Measurements from ENCODE around the gene SLC34A3. TPM values are rescaled to one million over a fixed set of nuclear protein-coding genes. Genes with fewer than 3 reads are reported as not detected.

The SLC34A3 gene
- polyA plus RNA-seq, 2 donors = 1.3 to 1.6 TPM

DNA sequence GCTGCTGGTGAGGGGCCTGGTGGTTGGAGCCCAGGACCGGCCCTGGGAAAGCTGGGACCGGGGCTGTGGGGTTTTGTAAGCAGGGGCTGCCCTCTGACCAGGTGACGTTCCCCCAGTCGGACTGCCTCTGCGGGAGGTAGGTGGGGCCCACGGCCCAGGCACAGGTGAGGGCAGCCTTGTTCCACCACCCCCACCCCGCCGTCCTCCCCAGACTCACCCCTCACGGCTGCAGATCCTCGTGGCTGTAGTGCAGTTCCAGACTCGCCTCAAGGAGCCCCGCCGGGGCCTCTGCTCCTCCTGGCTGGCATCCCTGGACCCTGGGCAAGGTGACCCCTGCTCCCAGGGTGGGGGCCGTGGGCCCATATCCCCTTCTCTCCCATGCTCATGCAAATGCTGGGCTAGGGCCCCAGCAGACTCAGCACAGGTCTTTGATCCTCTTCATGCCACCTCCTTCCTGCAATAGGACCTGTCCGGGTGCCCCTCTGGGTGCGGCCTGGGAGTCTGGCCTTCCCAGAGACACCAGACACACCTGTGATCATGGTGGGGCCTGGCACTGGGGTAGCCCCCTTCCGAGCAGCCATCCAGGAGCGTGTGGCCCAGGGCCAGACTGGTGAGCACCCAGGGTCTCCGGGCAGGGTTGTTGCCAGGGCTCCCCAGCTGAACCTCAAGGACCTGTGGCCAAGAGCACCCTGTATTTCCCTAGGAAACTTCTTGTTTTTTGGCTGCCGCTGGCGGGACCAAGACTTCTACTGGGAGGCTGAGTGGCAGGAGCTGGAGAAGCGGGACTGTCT lies 15.3 kb upstream of the SLC34A3 start:
- H3K27ac ChIP-seq (ENCODE audit: low read depth in 2 of 2, low read length in 1 of 2) = no peak overlapping the region
- no peaks in the 10 kb centered on the region for H3K9me3 ChIP-seq (ENCODE audit: control insufficient read depth in 2 of 2, insufficient read depth in 1 of 2, low read depth in 1 of 2, low read length in 1 of 2)
- 89 to 90% methylated on average over 19 to 22 of the region's 22 CpGs for WGBS, 2 donors
- H3K36me3 ChIP-seq (ENCODE audit: control insufficient read depth in 2 of 2, insufficient read depth in 2 of 2, low read length in 1 of 2) = peaks cover 0 to 25% of the 10 kb centered on the region in 2 donors
- no peak overlapping the region for H3K4me3 ChIP-seq (ENCODE audit: low read depth in 1 of 2, low read length in 2 of 2)
- no peaks in the 10 kb centered on the region for H3K27me3 ChIP-seq (ENCODE audit: control insufficient read depth in 1 of 2, insufficient read depth in 2 of 2, low read length in 2 of 2)
- H3K4me1 ChIP-seq (ENCODE audit: control insufficient read depth in 2 of 2, insufficient read depth in 2 of 2, low read length in 1 of 2) = peaks cover 0 to 21% of the 10 kb centered on the region in 2 donors

DNA sequence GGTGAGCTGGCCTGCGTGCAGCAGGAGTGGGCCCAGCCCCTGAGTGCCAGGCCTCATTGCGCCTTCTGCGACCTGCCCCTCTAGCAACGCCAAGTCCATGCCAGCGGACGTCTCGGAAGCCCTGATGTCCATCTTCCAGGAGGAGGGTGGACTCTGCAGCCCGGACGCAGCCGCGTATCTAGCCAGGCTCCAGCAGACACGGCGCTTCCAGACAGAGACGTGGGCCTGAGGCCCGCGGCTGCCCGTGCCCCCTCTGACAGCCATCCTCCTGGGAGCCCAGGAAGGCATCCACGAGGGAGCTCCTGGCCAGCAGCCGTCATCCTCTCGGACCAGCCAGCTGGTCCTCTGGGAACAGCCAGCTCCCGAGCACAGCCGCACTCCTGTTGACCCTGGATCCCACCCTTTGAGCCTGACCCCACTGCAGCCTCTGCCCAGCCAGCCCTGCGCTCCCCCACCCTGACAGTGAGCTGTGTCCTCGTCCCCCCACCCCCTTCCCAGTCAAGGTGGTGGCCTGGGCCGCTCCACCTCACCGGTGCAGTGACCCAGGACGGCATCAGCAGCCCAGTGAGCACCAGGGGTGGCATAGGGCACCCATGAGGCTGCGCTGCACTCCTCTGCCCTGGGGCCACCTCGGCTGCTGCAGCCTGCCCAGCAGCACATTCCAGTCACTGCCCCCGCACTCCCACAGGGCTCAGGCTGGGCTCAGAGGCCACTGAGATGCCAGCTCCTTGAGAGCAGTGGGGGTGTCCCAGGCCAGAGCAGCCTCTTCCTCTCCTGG lies 14.3 kb upstream of the SLC34A3 start:
- H3K27me3 ChIP-seq (ENCODE audit: control insufficient read depth in 1 of 2, insufficient read depth in 2 of 2, low read length in 2 of 2) = no peaks in the 10 kb centered on the region
- 88 to 92% methylated on average over 30 of the region's 30 CpGs for WGBS, 2 donors
- peak overlapping the region in 1 of 2 donors; percentile 61 for H3K4me3 ChIP-seq (ENCODE audit: low read depth in 1 of 2, low read length in 2 of 2)
- H3K9me3 ChIP-seq (ENCODE audit: control insufficient read depth in 2 of 2, insufficient read depth in 1 of 2, low read depth in 1 of 2, low read length in 1 of 2) = no peaks in the 10 kb centered on the region
- peaks cover 0 to 21% of the 10 kb centered on the region in 2 donors for H3K4me1 ChIP-seq (ENCODE audit: control insufficient read depth in 2 of 2, insufficient read depth in 2 of 2, low read length in 1 of 2)
- H3K36me3 ChIP-seq (ENCODE audit: control insufficient read depth in 2 of 2, insufficient read depth in 2 of 2, low read length in 1 of 2) = peaks cover 0 to 25% of the 10 kb centered on the region in 2 donors
- H3K27ac ChIP-seq (ENCODE audit: low read depth in 2 of 2, low read length in 1 of 2) = peak overlapping the region in 1 of 2 donors; percentile 91

DNA sequence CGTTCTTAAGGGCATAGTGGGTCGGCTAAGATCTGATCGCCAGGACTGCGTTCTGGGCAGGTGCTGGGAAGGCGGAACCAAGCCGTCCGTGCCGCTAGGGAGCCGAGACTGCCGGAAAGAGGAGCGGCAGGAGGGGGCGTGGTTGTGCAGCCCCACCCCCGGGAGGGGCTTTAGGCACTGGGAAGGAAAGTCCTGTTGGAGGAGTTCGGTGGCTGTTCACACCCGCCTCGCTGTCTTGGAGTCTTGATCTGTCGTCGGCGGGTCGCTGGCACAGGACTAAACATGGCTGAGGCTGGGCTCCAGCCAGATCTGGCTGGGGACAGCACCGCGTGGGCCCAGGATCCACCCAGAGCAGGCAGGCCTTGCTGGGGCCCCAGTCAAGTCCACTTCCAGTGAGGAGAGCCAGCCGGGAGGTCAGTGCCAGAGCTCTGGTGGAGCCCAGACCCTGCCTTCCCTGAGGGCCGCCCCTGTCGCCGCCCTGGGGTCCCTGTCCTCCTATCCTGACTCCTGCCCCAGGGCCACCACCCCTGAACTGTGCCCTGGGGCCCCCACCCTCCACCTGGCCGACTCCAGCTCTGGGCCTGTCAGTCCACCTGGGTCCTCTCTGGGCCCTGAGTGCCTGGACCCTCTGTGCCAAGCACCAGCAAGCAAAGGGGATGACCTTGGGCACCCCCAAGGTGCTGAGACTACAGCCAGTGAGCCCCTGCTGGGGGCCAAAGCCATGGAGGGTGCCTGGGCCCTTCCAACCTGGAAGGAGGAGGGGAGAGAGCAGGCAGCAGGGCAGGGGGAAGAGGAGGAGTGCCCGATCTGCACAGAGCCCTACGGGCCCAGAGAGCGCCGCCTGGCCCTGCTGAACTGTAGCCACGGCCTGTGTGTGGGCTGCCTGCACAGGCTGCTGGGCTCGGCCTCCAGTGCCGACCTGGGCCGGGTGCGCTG lies 13.2 kb upstream of the SLC34A3 start:
- peaks cover 0 to 25% of the 10 kb centered on the region in 2 donors for H3K36me3 ChIP-seq (ENCODE audit: control insufficient read depth in 2 of 2, insufficient read depth in 2 of 2, low read length in 1 of 2)
- 43 to 44% methylated on average over 36 of the region's 36 CpGs for WGBS, 2 donors
- peaks cover 0 to 21% of the 10 kb centered on the region in 2 donors for H3K4me1 ChIP-seq (ENCODE audit: control insufficient read depth in 2 of 2, insufficient read depth in 2 of 2, low read length in 1 of 2)

DNA sequence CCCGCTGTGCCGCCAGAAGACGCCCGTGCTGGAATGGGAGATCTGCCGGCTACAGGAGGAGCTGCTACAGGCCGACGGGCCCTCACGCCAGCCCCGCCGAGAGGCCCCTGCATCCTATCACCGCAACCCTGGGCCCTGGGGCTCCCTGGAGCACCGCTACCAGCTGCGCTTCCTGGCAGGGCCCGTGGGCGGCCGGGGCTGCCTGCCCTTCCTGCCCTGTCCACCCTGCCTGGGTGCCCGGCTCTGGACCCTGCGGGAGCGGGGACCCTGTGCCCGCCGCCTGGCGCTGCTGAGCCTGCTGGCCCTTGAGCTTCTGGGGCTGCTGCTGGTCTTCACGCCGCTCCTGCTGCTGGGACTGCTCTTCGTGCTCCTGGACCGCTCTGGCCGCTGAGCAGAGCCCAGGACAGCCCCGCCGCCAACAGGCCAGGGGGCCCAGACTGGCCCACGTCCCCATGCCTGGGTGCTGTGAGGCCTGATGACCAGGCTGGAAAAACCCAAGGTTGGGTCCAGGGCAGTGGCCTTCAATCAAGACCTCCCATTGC lies 12.4 kb upstream of the SLC34A3 start:
- peaks cover 0 to 26% of the 10 kb centered on the region in 2 donors for H3K4me1 ChIP-seq (ENCODE audit: control insufficient read depth in 2 of 2, insufficient read depth in 2 of 2, low read length in 1 of 2)
- H3K27ac ChIP-seq (ENCODE audit: low read depth in 2 of 2, low read length in 1 of 2) = peak overlapping the region; percentile 86 to 91
- H3K36me3 ChIP-seq (ENCODE audit: control insufficient read depth in 2 of 2, insufficient read depth in 2 of 2, low read length in 1 of 2) = peaks cover 0 to 25% of the 10 kb centered on the region in 2 donors
- H3K4me3 ChIP-seq (ENCODE audit: low read depth in 1 of 2, low read length in 2 of 2) = peak overlapping the region; percentile 61 to 63
- WGBS, 2 donors = 68 to 75% methylated on average over 28 to 30 of the region's 30 CpGs
- no peaks in the 10 kb centered on the region for H3K27me3 ChIP-seq (ENCODE audit: control insufficient read depth in 1 of 2, insufficient read depth in 2 of 2, low read length in 2 of 2)
- no peaks in the 10 kb centered on the region for H3K9me3 ChIP-seq (ENCODE audit: control insufficient read depth in 2 of 2, insufficient read depth in 1 of 2, low read depth in 1 of 2, low read length in 1 of 2)

More for the DNA sequence above, 13.2 kb upstream of the SLC34A3 start:
- Histone ChIP-seq H3K27me3 (ENCODE audit: control insufficient read depth in 1 of 2, insufficient read depth in 2 of 2, low read length in 2 of 2) (no peaks in the 10 kb centered on the region), H3K4me3 (ENCODE audit: low read depth in 1 of 2, low read length in 2 of 2) (peak overlapping the region; percentile 61 to 63), H3K9me3 (ENCODE audit: control insufficient read depth in 2 of 2, insufficient read depth in 1 of 2, low read depth in 1 of 2, low read length in 1 of 2) (no peaks in the 10 kb centered on the region), H3K27ac (ENCODE audit: low read depth in 2 of 2, low read length in 1 of 2) (peak overlapping the region; percentile 86 to 91)

DNA sequence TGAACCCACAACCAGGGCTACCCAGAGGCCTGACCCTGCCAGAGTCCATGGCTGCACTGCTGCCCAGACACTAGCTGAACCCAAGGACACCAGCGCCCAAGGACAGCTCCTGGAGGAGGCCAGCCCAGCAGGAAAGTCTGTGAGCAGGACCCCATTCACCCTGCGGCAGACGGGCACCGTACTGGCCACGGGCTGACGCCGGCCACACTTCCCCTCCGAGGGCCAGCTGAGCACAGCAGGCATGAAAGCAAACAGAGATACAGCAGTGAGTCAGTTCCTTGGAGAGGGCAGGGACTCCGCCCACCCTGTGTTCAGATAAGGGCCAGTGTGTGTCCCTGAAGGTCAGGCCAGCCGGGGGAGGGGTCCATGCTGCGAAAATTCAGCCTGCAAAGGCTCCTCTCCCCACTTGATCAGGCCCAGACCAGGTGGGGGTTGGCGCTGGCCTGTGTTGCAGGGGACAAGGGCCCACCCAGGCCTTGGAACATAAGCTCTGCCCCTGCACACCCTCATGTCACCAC lies 11.9 kb upstream of the SLC34A3 start:
- Histone ChIP-seq H3K27ac (ENCODE audit: low read depth in 2 of 2, low read length in 1 of 2) (peak overlapping the region; percentile 1 to 91), H3K27me3 (ENCODE audit: control insufficient read depth in 1 of 2, insufficient read depth in 2 of 2, low read length in 2 of 2) (no peaks in the 10 kb centered on the region), H3K4me1 (ENCODE audit: control insufficient read depth in 2 of 2, insufficient read depth in 2 of 2, low read length in 1 of 2) (peaks cover 0 to 26% of the 10 kb centered on the region in 2 donors), H3K9me3 (ENCODE audit: control insufficient read depth in 2 of 2, insufficient read depth in 1 of 2, low read depth in 1 of 2, low read length in 1 of 2) (no peaks in the 10 kb centered on the region), H3K4me3 (ENCODE audit: low read depth in 1 of 2, low read length in 2 of 2) (peak overlapping the region; percentile 61 to 63), H3K36me3 (ENCODE audit: control insufficient read depth in 2 of 2, insufficient read depth in 2 of 2, low read length in 1 of 2) (peaks cover 0 to 25% of the 10 kb centered on the region in 2 donors)
- 53 to 66% methylated on average over 12 of the region's 12 CpGs for whole genome bisulfite sequencing, 2 donors

DNA sequence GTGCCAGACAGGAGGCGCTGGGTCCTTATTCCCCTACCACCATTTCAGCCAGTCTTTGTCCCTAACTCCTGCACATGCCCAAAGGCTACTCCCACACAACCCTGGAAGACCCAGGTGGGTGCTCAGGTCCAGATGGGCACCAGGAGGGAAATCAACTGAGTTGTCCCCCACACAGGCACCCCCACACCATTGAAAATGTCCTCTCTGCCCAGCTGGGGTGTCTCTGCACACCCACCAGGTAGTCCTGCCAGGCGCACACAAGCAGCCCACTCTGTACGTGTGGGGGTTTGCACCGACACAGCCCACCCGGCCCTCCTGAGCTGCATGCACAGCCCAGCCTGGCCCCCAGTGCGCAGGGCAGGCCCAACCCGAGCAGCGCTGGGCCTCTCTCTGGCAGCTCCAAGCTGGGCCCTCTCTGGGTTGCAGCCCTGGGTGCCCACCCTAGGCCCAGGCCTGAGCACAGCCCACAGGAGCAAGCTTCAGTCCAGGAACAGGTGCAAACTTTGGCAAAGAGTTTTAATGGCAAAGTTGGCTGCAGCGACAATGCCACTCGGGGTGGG lies 10.9 kb upstream of the SLC34A3 start:
- WGBS, 2 donors = 89 to 91% methylated on average over 10 of the region's 10 CpGs
- Histone ChIP-seq H3K4me1 (ENCODE audit: control insufficient read depth in 2 of 2, insufficient read depth in 2 of 2, low read length in 1 of 2) (peaks cover 0 to 29% of the 10 kb centered on the region in 2 donors), H3K27me3 (ENCODE audit: control insufficient read depth in 1 of 2, insufficient read depth in 2 of 2, low read length in 2 of 2) (no peaks in the 10 kb centered on the region), H3K4me3 (ENCODE audit: low read depth in 1 of 2, low read length in 2 of 2) (no peak overlapping the region), H3K9me3 (ENCODE audit: control insufficient read depth in 2 of 2, insufficient read depth in 1 of 2, low read depth in 1 of 2, low read length in 1 of 2) (no peaks in the 10 kb centered on the region), H3K36me3 (ENCODE audit: control insufficient read depth in 2 of 2, insufficient read depth in 2 of 2, low read length in 1 of 2) (peaks cover 0 to 21% of the 10 kb centered on the region in 2 donors), H3K27ac (ENCODE audit: low read depth in 2 of 2, low read length in 1 of 2) (no peak overlapping the region)

DNA sequence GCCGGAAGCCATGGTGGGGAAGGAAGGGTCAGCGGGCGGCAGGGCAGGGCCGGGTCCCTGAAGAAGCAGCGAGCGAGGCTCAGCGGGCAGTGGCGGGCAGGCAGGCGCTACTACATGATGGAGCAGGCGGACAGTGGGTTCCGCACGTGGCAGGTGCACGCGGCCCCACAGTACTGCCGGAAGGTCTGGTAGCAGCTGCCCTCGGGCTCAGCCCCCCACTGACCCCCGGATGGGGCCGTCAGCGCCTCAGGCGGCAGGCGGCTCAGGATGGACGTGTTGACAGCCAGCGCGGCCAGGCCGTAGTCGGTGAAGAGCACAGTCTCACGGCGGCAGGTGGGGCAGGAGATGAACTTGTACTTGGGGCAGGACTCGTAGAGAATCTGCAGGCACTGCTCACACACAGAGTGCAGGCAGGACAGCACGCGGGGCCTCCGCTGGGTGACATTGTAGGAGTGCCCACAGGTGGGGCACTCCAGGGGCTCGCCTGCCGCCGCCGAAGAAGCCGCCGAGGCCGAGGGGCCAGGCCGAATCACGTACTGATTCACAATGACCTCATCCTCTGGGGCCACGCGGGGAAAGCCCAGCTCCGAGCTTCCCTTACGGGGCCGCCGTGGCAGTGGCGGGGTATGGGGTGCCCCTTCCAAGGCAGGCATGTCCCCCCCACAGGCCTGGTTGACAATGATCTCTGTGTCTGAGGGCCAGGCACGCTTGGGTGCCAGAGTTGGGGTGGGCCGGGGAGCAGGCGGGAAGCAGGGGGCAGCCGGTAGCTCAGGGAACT lies 10.2 kb upstream of the SLC34A3 start:
- peaks cover 0 to 32% of the 10 kb centered on the region in 2 donors for H3K4me1 ChIP-seq (ENCODE audit: control insufficient read depth in 2 of 2, insufficient read depth in 2 of 2, low read length in 1 of 2)
- peaks cover 0 to 17% of the 10 kb centered on the region in 2 donors for H3K36me3 ChIP-seq (ENCODE audit: control insufficient read depth in 2 of 2, insufficient read depth in 2 of 2, low read length in 1 of 2)
- H3K9me3 ChIP-seq (ENCODE audit: control insufficient read depth in 2 of 2, insufficient read depth in 1 of 2, low read depth in 1 of 2, low read length in 1 of 2) = no peaks in the 10 kb centered on the region
- WGBS, 2 donors = 89 to 91% methylated on average over 41 to 52 of the region's 52 CpGs
- no peak overlapping the region for H3K27ac ChIP-seq (ENCODE audit: low read depth in 2 of 2, low read length in 1 of 2)
- H3K27me3 ChIP-seq (ENCODE audit: control insufficient read depth in 1 of 2, insufficient read depth in 2 of 2, low read length in 2 of 2) = no peaks in the 10 kb centered on the region
- no peak overlapping the region for H3K4me3 ChIP-seq (ENCODE audit: low read depth in 1 of 2, low read length in 2 of 2)

DNA sequence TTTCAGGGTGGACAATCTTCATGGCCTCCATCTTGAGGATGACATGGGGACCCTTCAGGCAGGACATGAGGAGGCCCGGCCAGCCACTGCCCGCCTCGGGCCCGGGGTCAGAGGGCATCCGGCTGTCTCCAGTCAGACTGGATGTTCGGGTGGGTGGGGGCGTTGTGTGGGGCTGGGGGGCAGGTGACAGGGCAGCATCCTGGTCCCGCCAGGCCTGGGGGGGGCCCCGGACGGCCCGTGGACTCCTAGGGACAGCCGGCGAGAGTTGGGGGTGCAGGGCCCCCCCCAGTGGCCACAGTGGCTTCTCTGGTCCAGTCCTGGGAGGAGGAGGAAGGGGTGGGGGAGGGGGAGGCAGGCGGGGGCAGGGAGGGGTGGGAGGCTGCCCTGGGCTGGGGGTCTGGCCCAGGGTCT lies 9.6 kb upstream of the SLC34A3 start:
- Histone ChIP-seq H3K36me3 (ENCODE audit: control insufficient read depth in 2 of 2, insufficient read depth in 2 of 2, low read length in 1 of 2) (peaks cover 0 to 21% of the 10 kb centered on the region in 2 donors), H3K27me3 (ENCODE audit: control insufficient read depth in 1 of 2, insufficient read depth in 2 of 2, low read length in 2 of 2) (no peaks in the 10 kb centered on the region), H3K4me3 (ENCODE audit: low read depth in 1 of 2, low read length in 2 of 2) (peak overlapping the region in 1 of 2 donors; percentile 66), H3K27ac (ENCODE audit: low read depth in 2 of 2, low read length in 1 of 2) (no peak overlapping the region), H3K9me3 (ENCODE audit: control insufficient read depth in 2 of 2, insufficient read depth in 1 of 2, low read depth in 1 of 2, low read length in 1 of 2) (no peaks in the 10 kb centered on the region), H3K4me1 (ENCODE audit: control insufficient read depth in 2 of 2, insufficient read depth in 2 of 2, low read length in 1 of 2) (peaks cover 0 to 35% of the 10 kb centered on the region in 2 donors)
- WGBS, 2 donors = 79 to 82% methylated on average over 13 to 14 of the region's 14 CpGs
